Mucosa of rectum (tissue), 2 donors: Measurements from ENCODE around the gene ARHGEF39.
"Not testable (repeated sequence)": the region's sequence is repeated elsewhere in the genome, so short reads cannot be mapped to it uniquely, and the experiment has no call there.

Experiments used
- H3K27ac ChIP-seq, 2 donors: one replicate each; pipeline ENCODE4 v1.7.0; 2013; ENCODE audit warnings: inconsistent platforms in 2 of 2, low read depth in 2 of 2, low read length in 2 of 2
- H3K27me3 ChIP-seq, 2 donors: one replicate each; pipeline ENCODE4 v1.7.0; 2013; ENCODE audit warnings: low read length in 2 of 2; ENCODE audit not compliant: control insufficient read depth in 2 of 2, insufficient read depth in 2 of 2
- H3K36me3 ChIP-seq, 2 donors: one replicate each; pipeline ENCODE4 v1.7.0; 2013; ENCODE audit warnings: low read length in 2 of 2; ENCODE audit not compliant: control insufficient read depth in 2 of 2, insufficient read depth in 2 of 2
- H3K4me1 ChIP-seq, 2 donors: one replicate each; pipeline ENCODE4 v1.7.0; 2013; ENCODE audit warnings: low read length in 2 of 2, mild to moderate bottlenecking in 1 of 2; ENCODE audit not compliant: control insufficient read depth in 2 of 2, insufficient read depth in 2 of 2
- H3K4me3 ChIP-seq, 2 donors: one replicate each; pipeline ENCODE4 v1.7.0; 2013; ENCODE audit warnings: low read length in 2 of 2
- H3K9ac ChIP-seq, 2 donors: one replicate each; pipeline ENCODE4 v1.7.0; 2013; ENCODE audit warnings: low read length in 2 of 2, low read depth in 1 of 2, mild to moderate bottlenecking in 1 of 2
- H3K9me3 ChIP-seq, 2 donors: one replicate each; pipeline ENCODE4 v1.7.0; 2013; ENCODE audit warnings: low read length in 2 of 2; ENCODE audit not compliant: control insufficient read depth in 2 of 2
- donor health status: healthy.
- donor health status: Normal muscosa, but diverticular disease.

The ARHGEF39 gene

DNA sequence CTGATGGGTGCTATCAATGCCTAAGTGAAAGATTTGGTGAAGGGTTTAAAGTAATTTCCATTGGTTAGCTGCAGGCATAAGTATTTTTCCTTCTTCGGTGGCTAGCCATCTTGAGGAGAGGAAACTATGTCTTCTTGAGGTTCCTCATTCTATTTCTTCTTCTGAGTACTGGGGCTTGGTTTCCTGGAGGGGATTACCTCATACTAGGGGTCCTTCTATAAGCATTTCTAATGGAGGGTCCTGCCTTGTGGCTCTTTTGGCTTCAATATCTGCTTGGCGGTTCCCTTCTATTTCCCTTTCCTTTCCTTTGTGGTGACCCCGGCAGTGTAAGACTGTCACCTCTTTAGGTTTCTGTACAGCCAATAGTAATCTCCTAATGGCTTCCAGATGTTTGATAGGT lies 23.5 kb downstream of the ARHGEF39 start:
- H3K9ac ChIP-seq, H3K27ac ChIP-seq, H3K36me3 ChIP-seq, H3K9me3 ChIP-seq, H3K4me3 ChIP-seq, H3K4me1 ChIP-seq, H3K27me3 ChIP-seq: not testable (repeated sequence)

DNA sequence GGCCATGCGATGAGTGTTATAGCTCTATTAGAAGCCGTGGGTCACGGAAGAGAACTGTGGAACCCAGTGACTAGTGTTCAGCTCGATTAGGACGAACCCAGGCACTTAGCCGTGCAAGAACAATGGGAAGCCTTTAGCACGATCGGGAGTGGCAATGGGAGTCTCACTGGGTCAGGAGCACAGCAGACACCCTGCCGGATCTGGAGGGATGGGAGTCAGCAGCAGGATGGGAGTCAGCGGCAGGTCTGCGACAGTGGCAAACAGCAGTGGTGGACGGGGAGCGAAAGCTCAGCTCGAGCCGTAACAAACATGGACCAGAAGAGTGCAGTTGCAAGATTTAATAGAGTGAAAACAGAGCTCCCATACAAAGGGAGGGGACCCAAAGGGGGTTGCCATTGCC lies 24.6 kb downstream of the ARHGEF39 start:
- not testable (repeated sequence) for H3K9ac ChIP-seq, H3K9me3 ChIP-seq, H3K27me3 ChIP-seq, H3K36me3 ChIP-seq, H3K27ac ChIP-seq, H3K4me1 ChIP-seq, H3K4me3 ChIP-seq

DNA sequence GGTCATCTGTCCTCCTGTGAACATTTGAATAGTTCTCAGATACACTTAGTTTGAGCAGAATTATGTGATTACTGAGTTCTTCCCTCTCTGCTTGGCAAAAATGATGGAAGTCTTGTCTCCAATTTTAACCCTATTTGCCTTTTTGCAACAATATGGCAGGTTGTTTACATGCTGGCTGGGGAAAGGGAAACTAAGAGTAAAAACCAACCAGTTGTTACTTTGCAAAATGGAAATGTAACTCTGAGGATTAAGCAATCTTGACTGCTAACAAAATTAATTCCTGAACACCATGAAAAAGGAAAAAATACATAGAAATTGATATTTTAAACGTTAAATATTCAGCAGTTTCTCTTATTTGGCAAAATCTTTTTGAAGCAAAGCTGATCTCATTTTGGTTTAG lies 25.4 kb downstream of the ARHGEF39 start:
- H3K27me3 ChIP-seq = no peaks in the 10 kb centered on the region
- H3K9ac ChIP-seq = no peak overlapping the region
- no peaks in the 10 kb centered on the region for H3K9me3 ChIP-seq
- H3K4me1 ChIP-seq = no peaks in the 10 kb centered on the region
- H3K36me3 ChIP-seq = no peaks in the 10 kb centered on the region
- no peak overlapping the region for H3K4me3 ChIP-seq
- H3K27ac ChIP-seq = no peak overlapping the region

DNA sequence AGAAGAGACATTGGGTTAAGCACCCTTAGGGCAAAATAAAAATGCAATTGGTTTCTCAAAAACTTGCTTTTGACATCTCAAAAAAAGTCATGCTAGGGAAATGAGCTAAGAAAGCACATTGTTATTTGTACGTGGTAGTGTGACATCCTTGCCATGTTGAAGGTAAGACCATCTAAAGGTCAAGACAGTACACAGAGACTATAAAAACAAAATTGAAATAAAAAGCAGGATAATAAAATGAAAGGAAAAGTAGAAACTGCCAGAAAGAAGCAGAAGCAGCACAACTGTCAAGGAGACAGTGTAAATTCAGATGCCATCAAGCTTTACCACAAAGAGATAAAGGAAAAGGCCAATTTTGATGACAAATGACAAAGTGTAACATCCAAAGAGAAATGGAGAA lies 25.8 kb downstream of the ARHGEF39 start:
- not testable (repeated sequence) for H3K36me3 ChIP-seq, H3K4me1 ChIP-seq, H3K9ac ChIP-seq, H3K9me3 ChIP-seq, H3K27ac ChIP-seq, H3K27me3 ChIP-seq, H3K4me3 ChIP-seq

DNA sequence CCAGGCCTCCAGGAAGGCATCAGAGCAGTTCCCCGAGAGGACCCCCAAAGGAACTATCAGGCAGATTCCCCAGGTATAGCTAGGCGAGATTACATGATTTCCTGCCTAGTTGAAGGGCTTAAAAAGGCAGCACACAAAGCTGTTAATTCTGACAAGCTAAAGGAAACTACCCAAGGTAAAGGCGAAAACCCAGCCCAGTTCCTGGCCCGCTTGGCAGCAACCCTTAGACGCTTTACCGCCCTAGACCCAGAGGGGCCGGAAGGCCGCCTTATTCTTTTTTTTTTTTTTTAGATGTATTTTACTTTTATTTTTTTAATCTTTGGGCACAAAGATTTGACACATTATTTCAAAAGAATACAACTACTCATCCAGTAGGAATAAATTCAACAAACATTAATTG lies 26.2 kb downstream of the ARHGEF39 start:
- H3K27ac ChIP-seq, H3K9me3 ChIP-seq, H3K4me3 ChIP-seq, H3K36me3 ChIP-seq, H3K4me1 ChIP-seq, H3K27me3 ChIP-seq, H3K9ac ChIP-seq: not testable (repeated sequence)

DNA sequence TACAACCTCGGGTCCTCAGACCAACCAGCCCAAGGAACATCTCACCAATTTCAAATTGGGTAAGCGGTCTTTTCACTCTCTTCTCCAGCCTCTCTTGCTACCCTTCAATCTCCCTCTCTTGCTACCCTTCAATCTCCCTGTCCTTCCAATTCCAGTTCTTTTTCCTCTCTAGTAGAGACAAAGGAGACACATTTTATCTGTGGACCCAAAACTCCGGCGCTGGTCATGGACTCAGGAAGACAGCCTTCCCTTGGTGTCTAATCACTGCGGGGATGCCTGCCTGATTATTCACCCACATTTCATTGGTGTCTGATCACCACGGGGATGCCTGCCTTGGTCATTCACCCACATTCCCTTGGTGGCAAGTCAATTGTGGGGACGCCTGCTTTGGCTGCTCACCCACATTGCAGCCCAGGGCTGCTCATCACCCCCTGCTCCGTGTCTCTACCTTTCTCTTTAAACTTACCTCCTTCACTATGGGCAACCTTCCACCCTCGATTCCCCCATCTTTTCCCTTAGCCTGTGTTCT lies 27.5 kb downstream of the ARHGEF39 start:
- H3K9me3 ChIP-seq, H3K4me1 ChIP-seq, H3K27ac ChIP-seq, H3K4me3 ChIP-seq, H3K27me3 ChIP-seq, H3K36me3 ChIP-seq, H3K9ac ChIP-seq: not testable (repeated sequence)

DNA sequence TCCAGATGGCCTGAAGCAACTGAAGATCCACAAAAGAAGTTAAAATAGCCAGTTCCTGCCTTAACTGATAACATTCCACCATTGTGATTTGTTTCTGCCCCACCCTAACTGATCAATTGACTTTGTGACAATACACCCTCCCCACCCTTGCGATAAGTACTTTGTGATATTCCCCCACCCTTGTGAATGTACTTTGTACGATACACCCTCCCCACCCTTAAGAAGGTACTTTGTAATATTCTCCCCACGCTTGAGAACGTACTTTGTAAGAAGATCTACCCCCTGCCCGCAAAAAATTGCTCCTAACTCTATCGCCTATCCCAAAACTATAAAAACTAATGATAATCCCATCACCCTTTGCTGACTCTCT lies 28.1 kb downstream of the ARHGEF39 start:
- H3K9me3 ChIP-seq = not testable (repeated sequence)

DNA sequence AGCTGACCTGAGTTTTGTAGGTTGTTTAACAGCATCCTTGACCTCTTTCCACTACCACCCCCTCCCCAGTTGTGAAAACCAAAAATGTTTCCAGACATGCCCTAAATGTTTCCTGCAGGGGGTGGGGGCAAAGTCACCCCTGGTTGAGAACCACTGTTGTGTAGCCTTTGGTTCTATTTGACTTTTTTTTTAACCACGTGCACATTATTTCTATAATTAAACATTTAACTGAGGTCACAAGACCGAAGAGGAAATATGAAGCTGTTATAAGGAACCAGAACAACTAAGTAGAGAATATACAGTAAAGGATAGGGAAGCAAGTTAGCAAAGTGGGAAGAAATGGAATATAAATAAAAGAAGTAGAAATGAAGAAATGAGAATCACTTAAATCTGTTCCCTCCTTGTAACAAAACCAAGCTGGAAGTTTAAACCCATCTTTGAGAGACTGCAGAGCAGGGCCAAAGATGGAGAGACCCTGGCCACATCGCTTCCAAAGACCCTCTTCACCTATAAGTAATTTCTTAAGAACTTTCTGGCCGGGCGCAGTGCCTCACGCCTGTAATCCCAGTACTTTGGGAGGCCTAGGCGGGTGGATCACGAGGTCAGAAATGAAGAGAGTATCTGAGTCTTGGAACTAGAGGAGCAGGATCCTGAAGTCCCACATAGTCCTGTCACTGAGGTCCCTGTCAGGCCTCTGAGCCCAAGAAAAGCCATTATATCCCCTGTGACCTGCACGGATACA lies 28.7 kb downstream of the ARHGEF39 start:
- no peaks in the 10 kb centered on the region for H3K27me3 ChIP-seq
- H3K9ac ChIP-seq = no peak overlapping the region
- no peaks in the 10 kb centered on the region for H3K36me3 ChIP-seq
- no peaks in the 10 kb centered on the region for H3K4me1 ChIP-seq
- H3K4me3 ChIP-seq = peak overlapping the region in 1 of 2 donors; percentile 7
- H3K27ac ChIP-seq = peak overlapping the region; percentile 13 to 40
- H3K9me3 ChIP-seq = no peaks in the 10 kb centered on the region

More for the DNA sequence above, 28.1 kb downstream of the ARHGEF39 start:
- not testable (repeated sequence) for H3K4me3 ChIP-seq, H3K4me1 ChIP-seq, H3K9ac ChIP-seq, H3K27ac ChIP-seq, H3K36me3 ChIP-seq, H3K27me3 ChIP-seq

DNA sequence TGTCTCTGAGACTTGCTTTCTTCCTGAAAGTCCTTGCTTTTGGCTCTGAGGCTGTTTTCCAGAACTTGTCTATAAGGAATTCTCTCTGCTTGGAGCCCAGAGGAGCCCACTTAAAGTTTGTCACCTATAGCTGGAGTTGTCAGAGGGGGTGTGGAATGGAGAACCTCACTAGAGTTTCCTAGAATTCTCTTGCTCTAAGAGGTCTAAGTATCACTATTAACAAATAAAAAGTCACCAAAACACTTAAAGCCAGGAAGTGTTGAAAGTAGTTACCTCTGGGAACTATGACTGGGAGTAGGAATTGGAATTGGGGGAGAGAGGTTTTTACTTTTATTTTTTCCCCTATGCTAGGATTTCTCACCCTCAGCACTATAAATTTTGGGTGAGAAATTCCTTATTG lies 29.3 kb downstream of the ARHGEF39 start:
- H3K4me3 ChIP-seq = no peak overlapping the region
- no peaks in the 10 kb centered on the region for H3K4me1 ChIP-seq
- H3K27me3 ChIP-seq = no peaks in the 10 kb centered on the region
- peak overlapping the region in 1 of 2 donors; percentile 28 for H3K9ac ChIP-seq
- peak overlapping the region; percentile 13 to 40 for H3K27ac ChIP-seq
- H3K9me3 ChIP-seq = no peaks in the 10 kb centered on the region
- no peaks in the 10 kb centered on the region for H3K36me3 ChIP-seq

DNA sequence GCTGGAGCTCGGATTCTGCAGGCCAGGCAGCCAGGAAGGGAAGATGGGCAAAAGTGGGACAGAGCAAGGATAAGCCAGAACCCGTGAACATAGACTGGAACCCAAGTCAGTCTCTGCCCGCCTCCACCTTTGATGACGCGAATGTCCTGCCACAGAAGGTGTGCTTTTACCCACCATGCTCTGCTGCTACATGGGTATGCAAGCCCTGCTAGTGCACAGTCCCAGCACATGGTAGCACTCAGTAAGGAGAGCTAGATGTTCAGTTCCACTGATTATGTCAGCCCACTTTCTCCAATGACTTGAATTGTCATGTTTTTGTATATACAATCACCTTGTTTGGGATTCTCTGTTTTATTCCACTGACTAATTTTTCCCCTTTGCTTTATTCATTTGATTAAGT lies 35.4 kb downstream of the ARHGEF39 start:
- Histone ChIP-seq H3K27me3 (no peaks in the 10 kb centered on the region), H3K36me3 (no peaks in the 10 kb centered on the region), H3K27ac (no peak overlapping the region), H3K9me3 (no peaks in the 10 kb centered on the region), H3K4me3 (no peak overlapping the region), H3K9ac (no peak overlapping the region), H3K4me1 (no peaks in the 10 kb centered on the region)
